ENCODE results near the gene MED31.

Gene MED31

GRCh38 chr17:6627019-6627418 lies 24.4 kb downstream of the MED31 start:
- Histone ChIP-seq H3K4me1 (ENCODE audit: control insufficient read depth, insufficient read depth, low read length) (no peaks in the 10 kb centered on the region), H3K27me3 (ENCODE audit: control insufficient read depth, insufficient read depth, low read length, poor library complexity, severe bottlenecking) (no peaks in the 10 kb centered on the region), H3K4me3 (ENCODE audit: insufficient read depth, low read depth, low read length) (no peak overlapping the region), H3K9me3 (ENCODE audit: control insufficient read depth, low read length) (no peaks in the 10 kb centered on the region), H3K36me3 (ENCODE audit: control insufficient read depth, insufficient read depth, low read length) (peaks cover 40% of the 10 kb centered on the region), H3K27ac (ENCODE audit: insufficient read depth, low read depth, low read length, poor library complexity, severe bottlenecking) (no peak overlapping the region)
- 93 to 94% methylated on average over 1 of the region's 1 CpG for WGBS, 2 experiments

- H3K27ac ChIP-seq (ENCODE audit: insufficient read depth, low read depth, low read length, poor library complexity, severe bottlenecking): no peak overlapping the region
- no peaks in the 10 kb centered on the region for H3K27me3 ChIP-seq (ENCODE audit: control insufficient read depth, insufficient read depth, low read length, poor library complexity, severe bottlenecking)
- no peaks in the 10 kb centered on the region for H3K9me3 ChIP-seq (ENCODE audit: control insufficient read depth, low read length)
- no peaks in the 10 kb centered on the region for H3K4me1 ChIP-seq (ENCODE audit: control insufficient read depth, insufficient read depth, low read length)
- 93 to 98% methylated on average over 5 of the region's 6 CpGs for WGBS, 2 experiments
- H3K36me3 ChIP-seq (ENCODE audit: control insufficient read depth, insufficient read depth, low read length): peaks cover 40% of the 10 kb centered on the region
- H3K4me3 ChIP-seq (ENCODE audit: insufficient read depth, low read depth, low read length): no peak overlapping the region
Measured at GRCh38 chr17:6626616-6627015, 24.8 kb downstream of the MED31 start.

- no peak overlapping the region for H3K27ac ChIP-seq (ENCODE audit: insufficient read depth, low read depth, low read length, poor library complexity, severe bottlenecking)
- H3K27me3 ChIP-seq (ENCODE audit: control insufficient read depth, insufficient read depth, low read length, poor library complexity, severe bottlenecking): no peaks in the 10 kb centered on the region
- no peak overlapping the region for H3K4me3 ChIP-seq (ENCODE audit: insufficient read depth, low read depth, low read length)
- H3K36me3 ChIP-seq (ENCODE audit: control insufficient read depth, insufficient read depth, low read length): peaks cover 38% of the 10 kb centered on the region
- H3K9me3 ChIP-seq (ENCODE audit: control insufficient read depth, low read length): no peaks in the 10 kb centered on the region
- H3K4me1 ChIP-seq (ENCODE audit: control insufficient read depth, insufficient read depth, low read length): no peaks in the 10 kb centered on the region
- WGBS, 2 experiments: 92 to 93% methylated on average over 3 of the region's 3 CpGs
Measured at GRCh38 chr17:6623941-6624340, 27.5 kb downstream of the MED31 start.

GRCh38 chr17:6611231-6611630 lies 40.2 kb downstream of the MED31 start:
- no peaks in the 10 kb centered on the region for H3K4me1 ChIP-seq (ENCODE audit: control insufficient read depth, insufficient read depth, low read length)
- H3K4me3 ChIP-seq (ENCODE audit: insufficient read depth, low read depth, low read length): no peak overlapping the region
- no peaks in the 10 kb centered on the region for H3K9me3 ChIP-seq (ENCODE audit: control insufficient read depth, low read length)
- no peak overlapping the region for H3K27ac ChIP-seq (ENCODE audit: insufficient read depth, low read depth, low read length, poor library complexity, severe bottlenecking)
- no peaks in the 10 kb centered on the region for H3K27me3 ChIP-seq (ENCODE audit: control insufficient read depth, insufficient read depth, low read length, poor library complexity, severe bottlenecking)
- H3K36me3 ChIP-seq (ENCODE audit: control insufficient read depth, insufficient read depth, low read length): peaks cover 21% of the 10 kb centered on the region
- 91% methylated on average over 4 of the region's 4 CpGs for WGBS, 2 experiments

GRCh38 chr17:6610011-6610410 lies 41.4 kb downstream of the MED31 start:
- 96 to 100% methylated on average over 4 of the region's 5 CpGs for WGBS, 2 experiments
- Histone ChIP-seq H3K27me3 (ENCODE audit: control insufficient read depth, insufficient read depth, low read length, poor library complexity, severe bottlenecking) (no peaks in the 10 kb centered on the region), H3K4me1 (ENCODE audit: control insufficient read depth, insufficient read depth, low read length) (no peaks in the 10 kb centered on the region), H3K4me3 (ENCODE audit: insufficient read depth, low read depth, low read length) (no peak overlapping the region), H3K9me3 (ENCODE audit: control insufficient read depth, low read length) (no peaks in the 10 kb centered on the region), H3K27ac (ENCODE audit: insufficient read depth, low read depth, low read length, poor library complexity, severe bottlenecking) (no peak overlapping the region), H3K36me3 (ENCODE audit: control insufficient read depth, insufficient read depth, low read length) (peaks cover 28% of the 10 kb centered on the region)

- Histone ChIP-seq H3K27me3 (ENCODE audit: control insufficient read depth, insufficient read depth, low read length, poor library complexity, severe bottlenecking) (no peaks in the 10 kb centered on the region), H3K4me1 (ENCODE audit: control insufficient read depth, insufficient read depth, low read length) (no peaks in the 10 kb centered on the region), H3K36me3 (ENCODE audit: control insufficient read depth, insufficient read depth, low read length) (peaks cover 28% of the 10 kb centered on the region), H3K27ac (ENCODE audit: insufficient read depth, low read depth, low read length, poor library complexity, severe bottlenecking) (no peak overlapping the region), H3K4me3 (ENCODE audit: insufficient read depth, low read depth, low read length) (no peak overlapping the region), H3K9me3 (ENCODE audit: control insufficient read depth, low read length) (no peaks in the 10 kb centered on the region)
- 96 to 97% methylated on average over 3 of the region's 3 CpGs for WGBS, 2 experiments
Measured at GRCh38 chr17:6608321-6608720, 43.1 kb downstream of the MED31 start.

- Histone ChIP-seq H3K9me3 (ENCODE audit: control insufficient read depth, low read length) (no peaks in the 10 kb centered on the region), H3K27ac (ENCODE audit: insufficient read depth, low read depth, low read length, poor library complexity, severe bottlenecking) (no peak overlapping the region), H3K4me1 (ENCODE audit: control insufficient read depth, insufficient read depth, low read length) (no peaks in the 10 kb centered on the region), H3K4me3 (ENCODE audit: insufficient read depth, low read depth, low read length) (no peak overlapping the region), H3K36me3 (ENCODE audit: control insufficient read depth, insufficient read depth, low read length) (peaks cover 28% of the 10 kb centered on the region), H3K27me3 (ENCODE audit: control insufficient read depth, insufficient read depth, low read length, poor library complexity, severe bottlenecking) (no peaks in the 10 kb centered on the region)
- WGBS, 2 experiments: 94 to 95% methylated on average over 6 of the region's 6 CpGs
Measured at GRCh38 chr17:6605142-6605541, 46.3 kb downstream of the MED31 start.

GRCh38 chr17:6603744-6604325 lies 47.6 kb downstream of the MED31 start:
- Histone ChIP-seq H3K9me3 (ENCODE audit: control insufficient read depth, low read length) (no peaks in the 10 kb centered on the region), H3K27me3 (ENCODE audit: control insufficient read depth, insufficient read depth, low read length, poor library complexity, severe bottlenecking) (no peaks in the 10 kb centered on the region), H3K4me3 (ENCODE audit: insufficient read depth, low read depth, low read length) (no peak overlapping the region), H3K36me3 (ENCODE audit: control insufficient read depth, insufficient read depth, low read length) (peaks cover 22% of the 10 kb centered on the region), H3K4me1 (ENCODE audit: control insufficient read depth, insufficient read depth, low read length) (no peaks in the 10 kb centered on the region), H3K27ac (ENCODE audit: insufficient read depth, low read depth, low read length, poor library complexity, severe bottlenecking) (no peak overlapping the region)
- whole genome bisulfite sequencing, 2 experiments: 94% methylated on average over 3 of the region's 3 CpGs

- Histone ChIP-seq H3K4me3 (ENCODE audit: insufficient read depth, low read depth, low read length) (no peak overlapping the region), H3K9me3 (ENCODE audit: control insufficient read depth, low read length) (no peaks in the 10 kb centered on the region), H3K27ac (ENCODE audit: insufficient read depth, low read depth, low read length, poor library complexity, severe bottlenecking) (no peak overlapping the region), H3K4me1 (ENCODE audit: control insufficient read depth, insufficient read depth, low read length) (no peaks in the 10 kb centered on the region), H3K36me3 (ENCODE audit: control insufficient read depth, insufficient read depth, low read length) (peaks cover 23% of the 10 kb centered on the region), H3K27me3 (ENCODE audit: control insufficient read depth, insufficient read depth, low read length, poor library complexity, severe bottlenecking) (no peaks in the 10 kb centered on the region)
- WGBS, 2 experiments: 93 to 95% methylated on average over 2 of the region's 2 CpGs
Measured at GRCh38 chr17:6602141-6602540, 49.3 kb downstream of the MED31 start.

GRCh38 chr17:6599364-6599763 lies 52.0 kb downstream of the MED31 start:
- no peak overlapping the region for H3K4me3 ChIP-seq (ENCODE audit: insufficient read depth, low read depth, low read length)
- H3K27ac ChIP-seq (ENCODE audit: insufficient read depth, low read depth, low read length, poor library complexity, severe bottlenecking): no peak overlapping the region
- H3K27me3 ChIP-seq (ENCODE audit: control insufficient read depth, insufficient read depth, low read length, poor library complexity, severe bottlenecking): no peaks in the 10 kb centered on the region
- no peaks in the 10 kb centered on the region for H3K9me3 ChIP-seq (ENCODE audit: control insufficient read depth, low read length)
- no peaks in the 10 kb centered on the region for H3K4me1 ChIP-seq (ENCODE audit: control insufficient read depth, insufficient read depth, low read length)
- H3K36me3 ChIP-seq (ENCODE audit: control insufficient read depth, insufficient read depth, low read length): peaks cover 29% of the 10 kb centered on the region

- H3K4me1 ChIP-seq (ENCODE audit: control insufficient read depth, insufficient read depth, low read length): no peaks in the 10 kb centered on the region
- WGBS, 2 experiments: 83% methylated on average over 1 of the region's 1 CpG; no CpG with 5 or more reads in 1 of the 2 experiments
- peaks cover 42% of the 10 kb centered on the region for H3K36me3 ChIP-seq (ENCODE audit: control insufficient read depth, insufficient read depth, low read length)
- H3K4me3 ChIP-seq (ENCODE audit: insufficient read depth, low read depth, low read length): no peak overlapping the region
- no peak overlapping the region for H3K27ac ChIP-seq (ENCODE audit: insufficient read depth, low read depth, low read length, poor library complexity, severe bottlenecking)
- H3K27me3 ChIP-seq (ENCODE audit: control insufficient read depth, insufficient read depth, low read length, poor library complexity, severe bottlenecking): no peaks in the 10 kb centered on the region
- no peaks in the 10 kb centered on the region for H3K9me3 ChIP-seq (ENCODE audit: control insufficient read depth, low read length)
Measured at GRCh38 chr17:6597727-6598126, 53.7 kb downstream of the MED31 start.

Data from ectodermal cell (in vitro differentiated cells).